Cerebellar nuclear complex (tissue), 1 donor: ENCODE results near the gene ICA1.

Source experiments
- DNase-seq, 2 experiments: peaks; one replicate each; lab custom pipeline; 2025; lab: John Stamatoyannopoulos, UW

ICA1 gene

DNA sequence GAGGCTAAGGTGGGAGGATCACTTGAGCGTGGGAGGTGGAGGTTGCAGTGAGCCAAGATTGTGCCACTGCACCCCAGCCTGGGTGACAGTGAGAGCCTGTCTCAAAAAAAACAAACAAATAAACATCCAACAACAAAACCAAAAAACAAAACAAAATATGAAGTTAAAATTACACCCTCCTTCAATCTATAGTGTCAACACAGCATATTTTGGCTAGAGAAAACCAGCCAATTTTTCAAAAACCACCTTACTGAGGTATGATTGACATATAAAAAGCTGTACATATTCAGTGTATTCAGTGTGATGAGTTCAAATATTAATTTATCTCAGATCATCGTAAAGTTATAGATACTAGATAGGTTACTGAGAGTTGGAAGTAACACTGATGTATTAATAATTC, 102.4 kb downstream of the ICA1 start:
- no peak for DNase-seq

DNA sequence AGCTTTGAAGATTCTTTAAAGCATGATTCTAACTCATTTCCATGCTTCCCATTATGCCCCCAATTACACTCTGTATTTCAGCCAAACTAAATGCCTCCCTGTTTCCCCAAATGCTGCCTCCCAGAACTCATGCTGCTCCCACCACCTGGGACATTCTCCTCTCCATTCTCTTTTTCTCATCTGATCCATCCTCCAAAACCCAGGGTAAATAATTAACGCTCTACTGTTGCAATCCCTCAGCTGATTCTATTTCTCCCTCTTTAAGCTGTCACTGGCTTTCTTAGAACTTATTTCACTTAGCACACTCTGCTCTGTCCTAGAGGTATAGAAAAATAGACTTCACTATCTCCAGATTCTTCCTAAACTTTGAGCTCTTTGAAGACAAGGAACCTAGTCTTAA, 104.7 kb downstream of the ICA1 start:
- no peak for DNase-seq

DNA sequence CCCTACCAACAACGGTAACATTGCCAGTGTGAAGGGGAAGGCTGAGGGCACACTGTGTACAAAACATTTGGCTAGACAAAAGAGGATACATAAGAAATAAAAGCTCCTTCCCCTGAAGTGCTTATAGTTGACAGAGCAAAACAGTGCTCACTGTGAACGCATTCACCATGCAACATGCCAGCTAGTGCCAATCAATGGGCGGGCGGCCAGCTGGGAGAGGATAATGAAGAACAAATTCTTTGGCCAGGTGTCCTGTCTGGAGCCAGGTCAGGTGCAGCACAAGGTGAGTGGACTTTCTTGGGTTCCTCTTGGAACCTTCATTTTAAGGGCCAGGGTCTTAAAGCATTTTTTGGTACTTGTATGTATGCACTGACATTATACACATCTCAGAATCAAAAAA, 106.1 kb downstream of the ICA1 start:
- DNase-seq = peak; percentile 27 to 44

DNA sequence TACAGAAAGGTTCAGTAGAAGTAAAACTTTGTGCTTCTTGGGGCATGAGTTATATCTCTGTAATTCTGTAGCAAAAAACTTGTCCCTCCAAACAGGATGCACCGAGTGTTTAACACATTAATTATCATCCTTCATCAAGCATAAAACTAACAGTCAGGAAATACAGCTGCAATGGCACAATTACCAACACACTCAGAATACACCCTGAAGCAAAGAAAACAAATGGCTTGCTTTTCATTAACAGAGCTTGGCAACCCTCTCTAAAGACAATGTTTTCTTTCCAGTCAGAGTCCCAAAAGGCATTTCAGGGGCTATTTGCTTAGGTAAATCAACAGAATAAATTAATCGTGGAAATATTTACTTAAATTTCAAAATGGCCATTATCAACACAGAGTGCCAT, 107.7 kb downstream of the ICA1 start:
- DNase-seq = no peak

DNA sequence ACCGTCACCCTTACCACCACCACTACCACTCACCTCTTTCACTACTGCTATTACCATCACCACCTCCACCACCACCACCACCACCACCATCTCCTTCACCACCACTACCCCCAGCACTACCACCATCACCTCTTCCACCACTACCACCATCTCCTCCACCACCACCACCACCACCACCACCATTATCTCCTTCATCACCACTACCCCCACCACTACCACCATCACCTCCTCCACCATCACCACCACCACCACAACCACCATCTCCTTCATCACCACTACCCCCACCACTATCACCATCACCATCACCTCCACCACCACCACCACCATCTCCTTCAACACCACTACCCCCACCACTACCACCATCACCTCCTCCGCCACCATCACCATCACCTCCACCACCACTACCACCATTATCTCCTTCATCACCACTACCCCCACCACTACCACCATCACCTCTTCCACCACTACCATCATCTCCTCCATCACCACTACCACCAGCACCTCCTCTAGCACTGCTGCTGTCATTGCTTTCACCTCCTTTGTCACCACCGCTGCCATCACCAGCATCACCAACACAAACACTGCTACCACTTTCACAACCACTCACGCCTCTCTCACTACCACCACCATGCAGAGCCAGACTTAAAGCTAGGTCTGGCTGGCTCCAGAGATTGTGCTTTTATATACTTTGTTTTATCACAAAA, 109.3 kb downstream of the ICA1 start:
- no peak for DNase-seq

DNA sequence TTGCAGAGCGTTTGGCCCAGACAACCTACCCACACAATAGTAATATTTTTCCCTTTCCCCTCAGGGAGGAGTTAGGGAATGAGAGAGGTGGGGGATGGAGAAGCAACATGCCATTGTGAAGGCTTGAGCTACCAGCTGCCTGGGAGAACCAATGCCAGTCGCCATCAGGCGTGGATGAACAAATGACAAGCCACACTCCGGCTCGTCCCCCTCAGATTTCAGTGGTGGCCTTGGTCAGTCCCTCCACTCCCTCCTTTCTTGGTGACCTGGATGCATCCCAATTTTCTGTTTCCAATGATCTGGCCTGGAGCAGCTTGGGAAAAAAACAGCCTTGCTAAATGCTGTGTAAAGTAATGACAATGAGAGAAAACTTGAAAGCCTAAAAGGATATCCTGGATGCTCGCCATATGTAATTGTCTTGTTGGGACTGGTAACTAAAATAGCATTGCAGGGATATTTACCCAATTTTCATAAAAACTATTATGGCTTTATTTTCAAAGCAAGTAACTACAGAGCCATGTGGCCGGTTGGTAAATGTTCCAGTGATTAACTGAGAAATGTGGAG, 110.7 kb downstream of the ICA1 start:
- no peak for DNase-seq

DNA sequence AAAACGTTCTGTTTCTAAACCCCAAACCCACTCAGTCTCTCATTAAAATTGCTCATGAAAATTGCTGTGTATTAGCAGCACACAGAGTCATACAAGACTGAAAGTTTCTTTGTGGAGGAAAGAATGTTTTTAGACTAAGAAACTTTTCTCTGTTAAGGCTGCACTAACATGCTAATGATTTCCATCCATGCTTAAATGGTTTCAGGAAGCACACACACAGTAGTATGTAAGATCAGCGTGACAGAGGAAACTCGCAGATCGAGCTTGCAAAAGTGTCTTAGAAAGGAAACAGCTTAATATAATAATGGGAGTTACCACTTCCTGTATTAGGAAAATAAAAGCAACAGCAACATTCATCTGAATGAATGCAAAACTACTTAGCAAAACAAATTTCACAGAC, 112.7 kb downstream of the ICA1 start:
- no peak for DNase-seq

DNA sequence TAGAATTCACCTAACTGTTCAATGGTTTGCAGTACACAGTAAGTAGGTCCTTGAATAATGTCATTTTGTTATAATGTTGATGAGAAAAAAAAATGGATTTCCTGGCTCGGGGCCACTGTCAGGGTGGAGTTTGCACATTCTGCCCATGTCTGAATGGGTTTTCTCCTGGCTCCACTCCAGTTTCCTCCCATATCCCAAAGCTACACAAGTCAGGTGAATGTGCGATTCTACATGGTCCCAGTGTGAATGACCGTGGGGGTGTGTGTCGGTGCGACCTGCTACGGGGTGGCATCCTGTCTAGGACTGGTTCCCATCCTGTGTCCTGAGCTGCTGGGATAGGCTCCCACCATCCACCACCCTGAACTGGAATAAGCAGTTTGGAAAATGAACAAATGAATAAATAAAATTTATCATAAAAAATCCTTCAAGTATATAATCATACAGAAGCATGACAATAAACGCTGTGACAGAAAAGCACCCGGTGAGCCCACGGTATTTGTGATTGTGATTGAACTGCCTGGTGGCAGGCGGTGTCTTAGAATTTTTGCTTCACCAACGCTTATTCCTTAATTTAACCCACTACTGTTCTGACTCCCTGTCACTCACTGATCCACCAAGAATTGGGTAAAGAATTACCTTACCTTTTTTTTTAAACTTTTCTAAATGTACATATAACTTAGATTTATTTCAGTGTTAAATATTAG, 114.1 kb downstream of the ICA1 start:
- no peak for DNase-seq

DNA sequence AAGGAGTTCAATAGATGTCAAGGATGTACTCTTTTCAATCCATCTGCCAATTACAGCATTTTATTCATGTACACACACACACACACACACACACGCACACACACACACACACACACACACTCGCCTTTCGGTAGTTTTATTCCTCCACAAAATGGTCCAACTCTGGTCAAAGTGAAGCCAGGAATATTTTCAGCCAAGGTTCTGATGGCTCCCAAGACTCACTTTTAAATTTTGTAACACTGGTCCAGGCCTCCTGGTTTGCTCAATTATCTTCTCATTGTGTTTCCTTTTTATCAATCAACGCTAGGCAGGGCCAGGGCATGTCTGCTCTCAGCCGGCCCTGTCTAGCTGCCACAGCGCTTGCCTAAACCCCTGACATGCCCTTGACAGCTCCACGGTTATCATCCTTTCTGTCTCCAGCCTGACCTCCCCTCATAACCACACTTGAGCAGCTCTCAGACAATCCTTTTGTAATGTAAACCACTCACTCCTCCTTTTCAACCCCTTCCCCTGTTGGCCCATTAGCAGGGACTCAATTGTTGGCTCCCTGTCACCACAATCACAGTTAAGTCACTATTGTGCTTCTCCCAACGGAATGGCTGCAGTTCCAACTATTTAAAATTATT, 115.1 kb downstream of the ICA1 start:
- no peak for DNase-seq

DNA sequence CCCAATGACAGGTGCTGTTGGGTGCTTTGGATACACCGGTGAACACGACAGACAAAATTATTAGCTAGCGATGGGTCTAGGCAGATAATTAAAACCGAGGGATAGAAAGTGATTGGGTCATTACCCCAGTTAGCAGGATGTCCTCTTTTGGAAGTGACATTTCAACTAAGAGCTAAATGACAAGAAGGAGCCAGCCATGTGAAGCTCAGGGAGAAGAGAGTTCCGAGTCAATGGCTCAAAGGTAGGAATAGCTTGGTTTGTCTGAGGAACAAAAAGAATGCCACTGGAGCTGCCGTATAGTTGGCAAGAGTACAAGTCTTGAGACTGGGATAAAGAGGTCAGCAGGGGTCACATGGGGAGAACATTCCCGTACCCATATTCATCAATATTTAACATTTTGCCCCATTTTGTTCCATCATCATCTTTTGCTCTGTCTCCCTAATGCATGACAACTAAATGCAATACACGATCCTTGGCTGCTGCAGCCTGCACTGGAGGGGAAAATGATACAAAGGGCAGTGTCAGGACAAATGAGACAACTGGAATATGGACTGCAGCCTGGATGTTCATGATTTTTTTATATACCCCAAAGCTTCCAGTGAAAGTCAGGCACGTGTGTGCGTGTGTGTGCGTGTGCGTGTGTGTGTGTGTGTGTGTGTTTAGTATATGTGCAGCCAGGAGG, 115.7 kb downstream of the ICA1 start:
- peak in 1 of 2 experiments; percentile 19 for DNase-seq

DNA sequence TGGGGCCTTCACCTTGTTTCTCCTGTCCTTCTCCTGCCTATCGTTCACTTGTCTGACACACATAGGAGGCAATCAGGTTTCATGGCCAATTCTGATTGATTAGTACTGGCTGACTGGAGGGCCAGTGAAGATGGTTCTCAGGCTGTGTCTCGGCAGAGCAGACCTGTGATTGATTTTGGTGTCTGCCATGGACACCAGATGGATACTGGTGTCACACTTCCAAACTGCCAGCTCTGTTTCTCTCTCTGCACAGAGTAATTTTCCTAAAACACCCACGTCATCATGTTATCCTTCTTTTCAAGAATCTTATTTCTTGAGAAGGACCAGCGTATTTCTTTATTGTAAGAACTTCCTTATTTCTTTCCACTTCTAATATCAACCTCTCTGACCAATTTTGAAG, 117.1 kb downstream of the ICA1 start:
- DNase-seq = peak in 1 of 2 experiments; percentile 21

DNA sequence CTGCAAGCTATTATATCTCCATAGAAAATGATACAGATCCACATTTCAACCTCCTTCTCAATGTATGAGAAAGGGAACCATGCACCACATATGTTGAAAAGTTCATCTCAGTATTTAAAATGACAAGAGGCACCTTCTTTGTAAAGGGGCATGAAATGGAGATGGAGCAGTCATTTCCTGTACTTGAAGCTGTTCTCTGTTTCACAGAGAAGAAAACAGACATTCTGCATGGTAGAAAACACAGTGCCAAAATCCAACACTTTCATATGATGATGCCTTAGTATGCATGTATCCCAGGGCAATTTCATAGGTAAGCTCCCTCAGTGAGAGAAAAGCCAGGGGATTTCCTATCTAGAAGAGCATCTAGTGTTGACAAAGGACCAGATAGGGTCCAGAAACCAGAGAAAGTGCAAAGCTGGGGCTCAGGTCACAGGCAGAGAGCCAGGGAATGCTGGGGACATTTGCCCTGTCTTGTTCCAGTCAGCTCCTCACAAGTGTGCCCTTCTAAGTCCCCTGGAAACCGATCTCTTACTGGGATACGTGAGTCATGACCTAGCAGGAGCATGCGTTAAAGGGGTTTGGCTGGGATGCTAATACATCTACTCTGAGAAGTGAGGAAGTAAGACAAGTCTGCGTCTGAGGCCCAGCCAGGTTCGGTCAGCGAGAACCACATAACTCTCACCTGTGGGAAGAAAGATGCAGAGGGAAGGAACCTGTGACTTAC, 118.7 kb downstream of the ICA1 start:
- no peak for DNase-seq

DNA sequence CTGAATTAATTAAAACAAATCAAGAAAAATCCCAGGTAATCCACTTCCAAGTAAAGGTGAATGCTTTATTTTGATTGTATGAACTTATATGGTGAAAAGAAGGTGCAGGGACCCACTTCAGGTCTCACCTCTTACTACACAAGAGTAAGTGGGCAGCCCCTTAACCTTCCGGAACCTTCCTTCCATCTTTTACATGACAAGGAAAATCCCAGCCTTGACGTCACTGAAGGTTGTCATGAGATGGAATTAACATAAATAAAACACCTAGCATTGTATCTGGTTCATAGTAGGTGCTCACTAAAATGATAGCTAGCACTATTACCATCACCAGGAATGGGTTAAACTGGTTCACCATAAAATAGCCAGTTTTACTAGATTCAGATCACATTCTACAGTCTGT, 119.5 kb downstream of the ICA1 start:
- DNase-seq = no peak

DNA sequence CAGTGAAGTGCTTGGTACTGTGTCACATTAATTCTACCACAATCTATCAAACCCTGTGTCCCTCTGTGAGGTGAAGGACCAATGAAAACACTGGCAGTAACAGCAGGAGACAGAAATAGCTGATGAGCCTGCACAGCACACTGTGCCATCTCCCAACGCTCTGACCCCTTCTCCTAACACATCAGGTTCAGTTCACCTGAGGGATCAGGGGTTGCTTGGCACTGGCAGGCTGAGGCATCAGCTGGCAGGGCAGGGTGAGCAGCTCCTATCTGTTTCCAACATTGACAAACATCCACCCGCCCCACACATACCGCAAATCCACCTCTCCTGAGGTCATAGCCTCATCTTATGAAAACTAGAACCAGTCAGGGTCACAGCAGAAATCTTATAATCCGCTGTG, 120.9 kb downstream of the ICA1 start:
- no peak for DNase-seq

DNA sequence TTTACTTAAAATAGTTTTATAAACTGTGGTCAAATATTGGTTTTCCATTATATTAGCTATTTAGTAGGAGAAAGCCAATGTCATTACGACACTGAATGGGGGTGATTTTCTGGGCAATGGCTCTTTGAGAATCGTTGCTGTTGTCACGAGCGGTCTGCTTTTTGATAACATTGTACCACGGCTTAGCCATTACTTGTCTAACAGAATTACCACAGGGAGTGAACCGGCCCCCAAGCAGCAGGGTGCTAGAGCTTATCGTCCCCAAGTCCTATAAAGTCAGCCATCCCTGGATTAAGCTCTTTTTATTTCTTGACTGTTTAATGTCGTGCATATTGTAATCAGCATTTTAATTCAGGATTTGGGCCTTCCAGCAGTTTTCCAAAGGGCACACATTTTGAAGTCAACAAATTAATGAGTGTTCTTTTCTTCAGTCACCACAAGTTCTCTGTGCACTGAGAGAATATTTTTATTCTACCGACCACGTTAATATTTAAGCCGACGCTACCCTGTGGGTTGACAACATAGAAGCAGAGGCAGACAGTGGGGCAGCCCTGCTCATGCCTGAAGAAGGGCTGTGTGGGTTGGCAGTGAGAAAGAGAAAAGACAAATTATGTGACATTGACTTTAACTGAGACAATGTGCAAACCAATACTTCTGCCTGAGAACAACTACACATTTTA, 125.8 kb downstream of the ICA1 start:
- no peak for DNase-seq

DNA sequence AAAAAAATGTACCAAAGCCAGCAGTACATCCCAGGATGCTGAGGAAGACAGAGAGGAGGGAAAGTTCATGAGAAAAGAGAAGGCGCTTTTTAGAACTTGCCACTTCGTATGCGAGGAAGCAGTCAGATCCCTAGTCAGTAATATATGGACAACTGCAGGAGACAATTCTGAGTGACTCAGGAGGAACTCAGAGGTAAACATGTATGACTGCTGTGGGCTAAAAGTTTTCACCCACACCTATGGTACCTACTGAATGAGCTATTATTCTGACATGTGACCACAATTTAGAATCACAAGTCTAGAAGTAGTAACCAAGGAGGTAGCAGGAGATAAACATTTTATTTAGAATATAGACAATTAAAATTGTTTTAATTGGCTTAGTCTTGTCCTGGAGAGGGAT, 126.5 kb downstream of the ICA1 start:
- no peak for DNase-seq

DNA sequence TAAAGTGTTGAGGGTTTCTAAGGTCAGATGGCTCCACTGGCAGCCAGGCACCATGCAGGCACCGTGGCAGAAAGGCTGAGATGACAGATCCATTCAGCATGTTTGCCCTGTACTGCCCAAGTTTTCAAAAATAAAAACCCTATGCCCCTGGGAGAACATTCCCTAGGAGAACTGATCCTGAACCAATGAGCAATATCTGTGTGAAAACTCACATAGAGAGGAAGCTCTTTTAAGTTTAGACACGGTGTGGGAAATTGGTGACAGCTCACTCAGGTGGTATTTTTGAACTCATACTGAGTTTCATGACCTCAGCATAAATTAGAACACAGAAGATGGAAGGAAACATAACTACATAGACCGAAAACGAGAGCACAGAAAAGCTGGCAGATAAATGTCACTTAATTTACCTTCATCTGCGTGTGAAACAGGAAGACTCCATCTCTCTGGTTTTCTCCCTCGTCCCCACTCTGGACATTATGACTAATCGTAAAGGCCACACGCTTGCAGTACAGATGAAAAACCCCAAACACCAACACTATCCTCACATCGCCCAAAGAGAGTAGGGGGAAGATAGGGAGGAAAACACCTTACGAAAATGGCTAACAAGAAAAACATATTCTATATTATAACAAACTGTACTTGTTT, 127.8 kb downstream of the ICA1 start:
- no peak for DNase-seq

DNA sequence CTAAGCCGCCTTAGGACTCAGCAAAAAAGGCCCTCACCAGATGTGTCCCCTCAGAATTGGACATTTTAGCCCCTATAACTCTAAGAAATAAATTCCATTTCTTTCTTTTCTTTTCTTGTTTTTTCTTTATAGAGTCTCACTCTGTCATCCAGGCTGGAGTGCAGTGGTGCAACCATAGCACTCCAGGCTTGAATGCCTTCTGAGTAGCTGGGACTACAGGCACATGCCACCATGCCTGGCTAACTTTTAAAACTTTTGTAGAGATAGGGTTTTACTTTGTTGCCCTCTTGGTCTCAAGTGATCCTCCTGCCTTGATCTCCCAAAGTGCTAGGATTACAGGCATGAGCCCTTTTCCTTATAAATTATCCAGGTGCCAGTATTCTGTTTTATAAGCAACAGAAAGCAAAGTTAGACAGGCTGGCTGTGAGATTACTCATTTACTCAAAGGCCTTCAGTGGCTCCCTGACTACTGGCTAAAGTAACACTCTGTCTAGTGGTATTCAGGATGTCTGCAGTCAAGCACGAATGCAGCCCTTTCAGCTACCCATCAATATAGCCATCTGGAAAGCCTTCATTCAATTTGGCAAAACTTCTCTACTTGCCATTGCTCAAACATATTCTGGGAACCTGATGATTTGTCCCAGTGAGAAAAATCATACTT, 128.6 kb downstream of the ICA1 start:
- no peak for DNase-seq

DNA sequence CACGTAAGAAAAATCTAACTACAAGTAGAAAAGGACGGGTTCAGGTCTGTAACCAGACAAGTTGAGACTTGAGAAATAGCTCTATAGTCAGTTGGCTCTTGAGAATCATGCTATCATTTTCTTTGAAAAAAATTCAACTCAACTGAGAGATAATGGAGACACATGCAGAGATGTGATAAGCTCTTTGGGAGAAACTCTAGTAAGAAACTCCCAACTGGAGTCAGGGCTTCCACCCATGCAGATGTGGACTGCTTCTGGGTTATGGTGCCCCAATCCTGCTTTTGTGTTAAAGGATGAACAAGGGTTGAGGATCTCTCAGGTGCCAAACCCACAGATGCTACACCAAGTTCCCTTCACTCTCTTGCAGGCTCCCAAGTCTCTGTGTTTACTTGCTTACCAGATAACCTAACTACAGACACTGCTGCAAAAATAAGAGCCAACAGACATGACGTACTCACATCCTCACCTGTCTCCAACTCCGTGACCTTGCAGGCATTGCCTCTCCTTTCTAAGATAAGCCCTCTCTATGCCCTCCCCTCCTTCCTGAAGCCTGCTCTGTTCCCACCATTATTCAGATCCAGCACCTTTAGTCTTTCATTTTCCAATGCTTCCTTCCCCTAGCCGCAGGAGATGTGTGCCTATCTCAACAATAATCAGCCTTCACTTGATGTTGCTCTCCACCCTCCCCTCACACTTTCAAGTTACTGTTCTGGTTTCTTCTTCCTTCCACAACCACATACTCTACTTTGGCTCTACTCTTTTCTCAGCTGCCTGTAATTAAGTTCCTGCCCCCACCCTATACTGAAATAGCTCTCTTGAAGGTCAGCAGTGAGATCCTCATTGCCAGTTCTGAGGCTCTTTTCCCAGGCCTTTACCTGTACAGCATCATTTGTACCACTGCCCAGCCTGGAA, 130.0 kb downstream of the ICA1 start:
- no peak for DNase-seq
